ENCODE data around the gene TNFAIP8L2.
A peak's percentile ranks its signal among the peaks of the same experiment; 100 is the strongest.
"Not testable (repeated sequence)": the region's sequence is repeated elsewhere in the genome, so short reads cannot be mapped to it uniquely, and the experiment has no call there.

TNFAIP8L2 gene

DNA sequence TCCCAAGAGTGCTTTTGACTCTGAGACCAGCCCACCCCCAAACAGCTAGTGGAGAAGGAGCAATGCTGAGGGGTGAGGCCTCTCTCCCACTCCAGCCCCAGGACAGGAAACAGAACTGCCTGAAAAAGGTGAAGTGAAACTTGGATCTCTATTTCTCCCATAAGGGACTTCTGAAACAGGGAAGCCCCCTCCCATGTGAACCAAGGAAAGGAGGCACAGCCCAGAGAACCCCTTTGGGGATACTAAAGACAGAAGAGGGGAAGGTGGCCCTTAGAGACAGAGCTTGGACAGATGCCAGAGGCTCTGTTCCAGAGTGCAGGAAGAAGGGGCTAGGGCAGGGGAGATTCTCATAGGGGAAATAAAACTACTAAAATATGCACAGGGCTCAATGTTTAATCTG lies 2.9 kb downstream of the TNFAIP8L2 start:
- TF ChIP-seq POLR2A (IDR thresholded peaks at IDR 0.05; ENCODE audit: low read length) (no peak), GATA1 (IDR thresholded peaks at IDR 0.05; ENCODE audit: low read depth, low read length) (no peak)
- no peak for DNase-seq

DNA sequence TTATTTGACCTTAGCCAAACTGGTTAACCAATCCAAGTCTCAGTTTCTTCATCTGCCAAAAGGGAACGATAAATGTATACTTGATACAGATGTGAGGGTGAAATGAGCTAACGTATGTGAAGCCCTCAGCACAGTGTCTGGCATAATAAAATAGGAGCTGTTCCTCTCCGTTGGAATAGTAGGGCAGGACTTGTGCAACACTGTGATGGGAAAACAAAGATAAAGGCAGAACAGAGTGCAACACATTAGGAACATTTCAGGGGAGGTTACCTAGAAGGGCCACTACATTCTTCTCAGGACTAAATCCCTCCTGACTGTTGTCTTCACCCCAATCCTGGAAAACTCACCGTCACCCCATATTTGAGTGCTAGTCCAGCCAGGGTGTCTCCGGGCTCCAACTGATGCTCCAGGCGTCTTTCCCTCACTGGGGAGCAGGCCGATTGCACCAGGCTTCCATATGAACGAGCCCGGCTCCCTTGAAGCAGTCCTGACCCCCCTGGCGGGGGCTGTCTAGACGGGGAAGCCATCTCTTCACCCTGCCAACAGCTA lies 8.4 kb downstream of the TNFAIP8L2 start:
- TF ChIP-seq POLR2A (IDR thresholded peaks at IDR 0.05; ENCODE audit: low read length) (no peak), GATA1 (IDR thresholded peaks at IDR 0.05; ENCODE audit: low read depth, low read length) (no peak)
- no peak for DNase-seq

DNA sequence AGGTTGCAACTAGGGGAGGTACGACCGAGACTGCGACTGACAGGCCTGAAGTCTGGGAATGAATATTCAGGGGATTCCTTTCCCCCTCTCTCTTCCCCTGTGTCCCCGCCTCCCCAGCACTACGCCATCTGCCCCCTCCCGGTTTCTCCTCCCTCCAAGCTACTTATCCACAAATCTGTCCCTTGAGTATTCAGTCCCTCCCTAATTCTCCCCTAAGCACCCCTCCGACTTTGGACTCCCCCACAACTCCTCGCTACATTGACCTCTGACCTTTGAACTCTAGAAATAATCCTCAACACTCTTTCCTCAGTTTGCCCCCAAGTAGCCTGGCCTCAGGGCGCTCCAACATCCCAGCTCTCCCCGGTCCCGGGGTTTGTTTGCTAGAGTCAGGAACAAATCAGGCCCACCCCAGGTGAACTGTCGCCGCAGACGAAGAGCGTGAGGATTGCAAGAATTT lies 8.9 kb downstream of the TNFAIP8L2 start:
- TF ChIP-seq POLR2A (IDR thresholded peaks at IDR 0.05; ENCODE audit: low read length): no peak
- no peak for DNase-seq

DNA sequence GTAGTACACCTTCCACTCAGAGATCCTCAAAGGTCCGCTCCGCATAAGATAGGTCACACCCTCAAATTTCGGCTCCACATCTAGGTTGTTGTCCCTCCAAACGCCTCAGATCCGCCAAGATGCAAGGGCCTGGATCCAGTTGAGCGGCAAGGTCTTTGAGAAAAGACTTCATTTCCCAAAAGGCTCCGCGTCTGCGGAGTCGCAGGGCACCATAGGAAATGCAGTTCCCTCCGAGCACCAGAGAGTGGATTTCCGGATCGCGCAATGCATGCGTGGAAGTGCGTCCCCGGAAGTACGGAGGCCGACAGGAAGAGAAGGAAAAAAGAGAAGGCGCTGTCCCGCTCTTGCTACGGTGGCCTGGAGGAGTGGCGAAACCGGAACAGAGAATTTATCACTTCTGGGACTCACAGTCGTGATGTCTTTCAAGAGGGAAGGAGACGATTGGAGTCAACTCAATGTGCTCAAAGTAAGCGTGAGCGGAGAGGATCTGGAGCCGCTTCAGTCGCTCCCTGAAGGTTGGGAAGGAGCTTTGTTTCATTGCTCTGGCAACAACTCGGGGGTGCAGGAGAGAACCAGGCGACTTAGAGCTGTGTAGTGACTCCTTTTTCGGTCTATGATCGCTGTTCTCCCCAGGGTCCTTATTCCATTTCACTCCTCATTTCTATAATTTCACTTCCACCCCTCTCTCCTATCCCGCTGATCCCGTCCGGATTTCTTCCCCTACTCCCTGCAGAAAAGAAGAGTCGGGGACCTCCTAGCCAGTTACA lies 9.5 kb downstream of the TNFAIP8L2 start, which contains the start of the genes LYSMD1 and SCNM1:
Gene LYSMD1, minus strand, starts transcription at position 165 of the 767 bp plus-strand sequence. CDS start 644 bp downstream, outside the sequence.
Gene SCNM1, plus strand, starts transcription at position 407 of the 767 bp plus-strand sequence. Its CDS starts 9 bp downstream, at position 416.
- TF ChIP-seq GATA1 (IDR thresholded peaks at IDR 0.05; ENCODE audit: low read depth, low read length): no peak
- TF ChIP-seq POLR2A (IDR thresholded peaks at IDR 0.05; ENCODE audit: low read length): peak; percentile 85

DNA sequence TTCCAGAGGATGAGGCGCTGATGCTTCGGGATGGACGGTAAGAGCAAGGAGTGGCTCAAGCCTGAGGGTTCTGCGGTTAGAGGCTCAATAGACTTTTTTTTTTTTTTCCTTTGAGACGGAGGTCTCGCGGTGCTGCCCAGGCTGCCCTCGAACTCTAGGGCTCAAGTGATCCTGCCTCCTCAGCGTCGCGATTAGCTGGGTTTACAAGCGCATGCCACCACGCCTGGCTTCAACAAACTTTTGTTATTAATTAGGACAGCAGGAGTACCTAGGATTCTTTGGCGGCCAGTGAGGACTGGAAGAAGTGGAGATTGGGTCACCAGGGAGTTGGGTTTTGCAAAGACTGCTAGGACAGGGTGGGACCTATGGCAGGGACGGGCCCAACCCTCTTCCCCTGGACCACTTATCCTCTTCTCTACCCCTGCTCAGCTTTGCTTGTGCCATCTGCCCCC lies 10.1 kb downstream of the TNFAIP8L2 start:
- TF ChIP-seq GATA1 (IDR thresholded peaks at IDR 0.05; ENCODE audit: low read depth, low read length): no peak
- no peak for TF ChIP-seq POLR2A (IDR thresholded peaks at IDR 0.05; ENCODE audit: low read length)
- peak; percentile 64 to 65 for DNase-seq

More for the DNA sequence above, 9.5 kb downstream of the TNFAIP8L2 start, which contains the start of the genes LYSMD1 and SCNM1:
- DNase-seq: peak; percentile 99

DNA sequence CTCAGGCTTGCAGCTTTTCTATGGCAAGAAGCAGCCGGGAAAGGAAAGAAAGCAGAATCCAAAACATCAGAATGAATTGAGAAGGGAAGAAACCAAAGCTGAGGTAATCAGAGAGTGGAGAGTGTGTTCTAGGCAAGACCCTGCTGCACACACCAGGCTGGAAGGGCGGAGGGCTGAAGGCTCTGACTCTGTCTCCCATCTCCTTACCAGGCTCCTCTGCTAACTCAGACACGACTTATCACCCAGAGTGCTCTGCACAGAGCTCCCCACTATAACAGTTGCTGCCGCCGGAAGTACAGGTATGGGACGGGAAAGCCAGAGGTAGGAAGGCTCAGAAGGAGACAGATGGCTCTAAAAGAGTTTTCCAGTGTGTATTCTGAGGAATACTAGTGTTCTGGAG lies 10.7 kb downstream of the TNFAIP8L2 start:
- DNase-seq: no peak
- no peak for TF ChIP-seq POLR2A (IDR thresholded peaks at IDR 0.05; ENCODE audit: low read length)
- TF ChIP-seq GATA1 (IDR thresholded peaks at IDR 0.05; ENCODE audit: low read depth, low read length): no peak

DNA sequence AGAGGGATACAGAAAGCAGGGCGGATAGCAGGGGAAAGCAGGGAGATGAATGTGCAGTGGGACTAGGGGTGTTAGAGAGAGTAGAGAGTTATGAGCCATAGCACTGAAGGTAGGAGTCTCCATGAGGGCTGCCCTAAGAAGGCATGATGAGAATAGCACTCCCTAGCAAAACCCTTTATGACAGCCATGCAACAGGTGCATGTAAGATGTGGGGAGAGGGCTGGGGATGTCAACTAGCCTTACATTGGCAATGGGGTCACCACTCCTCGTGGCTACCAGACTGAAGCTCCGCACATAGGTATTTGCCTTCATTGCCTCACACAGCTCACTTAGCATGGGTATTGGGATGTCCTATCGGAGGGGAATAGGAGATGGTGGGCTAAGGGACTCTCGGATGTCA lies 14.7 kb downstream of the TNFAIP8L2 start:
- no peak for TF ChIP-seq GATA1 (IDR thresholded peaks at IDR 0.05; ENCODE audit: low read depth, low read length)
- TF ChIP-seq POLR2A (IDR thresholded peaks at IDR 0.05; ENCODE audit: low read length): no peak
- no peak for DNase-seq

DNA sequence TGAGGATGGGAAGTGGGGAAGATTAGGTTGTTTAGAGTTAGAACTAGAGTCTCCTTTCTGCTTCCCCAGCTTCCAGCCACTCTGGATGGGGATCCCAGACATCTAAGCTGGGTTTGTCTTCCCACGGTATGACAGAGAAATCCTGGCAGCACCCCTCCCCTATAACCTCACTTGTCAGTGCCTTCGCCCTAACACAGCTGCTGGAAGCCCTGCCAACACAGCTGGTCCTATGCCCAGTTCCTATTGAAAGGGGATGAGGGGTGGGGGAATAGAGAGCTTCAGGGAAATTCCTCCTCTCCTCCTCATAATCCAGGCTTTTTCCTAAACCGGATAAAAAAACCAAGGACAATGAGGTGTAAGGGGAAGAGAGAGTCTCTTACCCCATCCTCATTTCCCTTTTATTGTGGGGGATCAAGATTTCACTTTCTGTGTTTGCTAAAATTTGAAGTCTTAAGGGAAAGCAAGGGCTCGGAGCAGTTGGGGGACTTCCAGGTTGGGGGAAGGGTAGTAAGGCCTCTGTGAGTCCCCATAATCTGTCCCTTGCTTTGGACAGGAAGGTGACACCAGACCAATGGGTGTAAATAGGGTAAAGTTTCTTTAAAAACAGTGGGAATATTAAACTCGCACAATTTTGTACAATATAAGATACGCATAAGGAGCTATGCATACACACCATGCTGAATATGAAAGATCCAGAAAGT lies 18.7 kb downstream of the TNFAIP8L2 start:
- no peak for DNase-seq
- TF ChIP-seq POLR2A (IDR thresholded peaks at IDR 0.05; ENCODE audit: low read length) (no peak), GATA1 (IDR thresholded peaks at IDR 0.05; ENCODE audit: low read depth, low read length) (no peak)

DNA sequence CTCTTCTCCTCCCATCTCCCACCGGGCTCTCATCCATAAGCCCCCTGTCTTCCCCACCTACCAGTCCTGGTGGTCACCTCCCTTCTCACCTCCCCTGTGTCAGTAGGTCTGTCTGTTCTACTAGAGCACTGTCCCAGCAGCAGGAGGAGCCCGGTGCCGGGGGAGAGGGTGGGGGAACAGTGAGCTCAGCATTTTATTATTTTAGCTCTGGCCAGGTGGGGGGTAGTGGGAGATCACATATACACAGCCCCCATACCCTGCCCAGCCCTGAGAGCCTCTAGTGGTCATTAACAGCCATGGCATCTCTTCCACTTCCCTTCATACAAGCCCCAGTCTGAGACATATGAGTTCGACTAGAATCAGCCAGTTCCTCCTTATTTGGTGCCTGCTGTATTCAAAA lies 19.4 kb downstream of the TNFAIP8L2 start, which contains the start of gene TMOD4:
Gene TMOD4, minus strand, starts transcription at position 119 of the 400 bp plus-strand sequence. CDS start 1,106 bp downstream, outside the sequence.
- peak; percentile 33 to 42 for DNase-seq
- TF ChIP-seq POLR2A (IDR thresholded peaks at IDR 0.05; ENCODE audit: low read length) (no peak), GATA1 (IDR thresholded peaks at IDR 0.05; ENCODE audit: low read depth, low read length) (no peak)

DNA sequence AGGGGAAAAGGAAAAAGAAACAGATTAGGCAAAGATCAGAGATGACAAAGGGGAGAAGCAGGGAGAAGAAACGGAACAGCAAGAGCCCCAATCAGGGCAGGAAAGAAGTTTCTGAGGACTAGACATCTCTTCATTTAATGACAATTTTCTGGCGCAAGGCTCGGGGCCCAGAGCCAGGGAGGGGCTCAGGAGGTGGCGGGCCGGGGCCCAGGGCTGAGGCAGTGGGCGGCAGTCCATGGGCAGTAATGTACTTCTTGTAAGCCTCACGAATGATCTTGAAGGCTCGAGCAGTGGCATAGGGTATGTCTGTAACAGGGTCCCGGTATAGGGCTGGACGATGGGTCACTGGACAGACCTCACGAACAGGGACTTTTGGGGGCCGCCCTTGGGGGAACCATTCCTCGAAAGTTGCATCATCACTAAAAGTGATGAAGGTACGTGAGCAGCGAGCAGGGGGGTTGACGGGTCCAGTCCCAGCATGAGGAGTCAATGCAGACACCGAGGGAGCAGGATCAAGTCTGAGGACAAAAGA lies 20.1 kb downstream of the TNFAIP8L2 start:
- no peak for TF ChIP-seq POLR2A (IDR thresholded peaks at IDR 0.05; ENCODE audit: low read length)
- DNase-seq: no peak

DNA sequence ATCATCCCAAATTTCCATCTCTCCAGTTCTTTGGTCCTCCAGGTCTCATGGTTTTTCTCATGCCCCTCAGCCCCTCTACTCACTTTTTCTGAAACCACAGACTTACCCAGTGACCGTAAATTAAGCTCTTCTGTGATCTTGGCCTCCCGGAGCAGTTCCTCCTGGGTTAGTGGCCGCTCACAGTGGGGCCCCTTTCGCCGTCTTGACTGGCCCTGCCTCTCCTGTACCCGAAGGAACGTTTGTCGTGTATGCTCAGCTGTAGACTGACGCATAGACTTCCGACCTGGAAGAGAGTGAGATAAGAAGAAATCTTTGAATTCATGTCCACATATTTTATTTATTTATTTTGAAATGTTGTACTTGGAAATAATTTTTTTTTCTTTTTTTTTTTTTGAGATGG lies 27.8 kb downstream of the TNFAIP8L2 start:
- TF ChIP-seq GATA1 (IDR thresholded peaks at IDR 0.05; ENCODE audit: low read depth, low read length): no peak
- no peak for TF ChIP-seq POLR2A (IDR thresholded peaks at IDR 0.05; ENCODE audit: low read length)
- DNase-seq: no peak

DNA sequence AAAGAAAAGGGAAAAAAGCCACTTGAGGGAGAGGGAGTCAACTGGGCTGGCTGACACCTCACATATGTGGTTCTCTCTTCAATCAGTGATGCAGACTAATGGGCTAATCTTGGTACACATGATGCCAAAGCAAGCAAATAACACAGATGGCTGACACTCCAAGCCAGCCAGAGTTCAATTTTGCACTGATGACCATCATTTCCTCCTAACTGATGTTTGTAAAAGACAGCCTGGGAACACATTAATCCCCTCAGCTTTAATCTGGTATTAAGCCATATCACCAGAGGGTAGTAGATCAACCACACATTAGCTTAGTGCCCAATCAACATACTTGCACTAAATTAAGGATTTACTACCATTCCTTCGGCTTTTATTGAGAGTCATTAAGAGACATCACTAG lies 30.8 kb downstream of the TNFAIP8L2 start:
- TF ChIP-seq GATA1 (IDR thresholded peaks at IDR 0.05; ENCODE audit: low read depth, low read length) (no peak), POLR2A (IDR thresholded peaks at IDR 0.05; ENCODE audit: low read length) (no peak)

DNA sequence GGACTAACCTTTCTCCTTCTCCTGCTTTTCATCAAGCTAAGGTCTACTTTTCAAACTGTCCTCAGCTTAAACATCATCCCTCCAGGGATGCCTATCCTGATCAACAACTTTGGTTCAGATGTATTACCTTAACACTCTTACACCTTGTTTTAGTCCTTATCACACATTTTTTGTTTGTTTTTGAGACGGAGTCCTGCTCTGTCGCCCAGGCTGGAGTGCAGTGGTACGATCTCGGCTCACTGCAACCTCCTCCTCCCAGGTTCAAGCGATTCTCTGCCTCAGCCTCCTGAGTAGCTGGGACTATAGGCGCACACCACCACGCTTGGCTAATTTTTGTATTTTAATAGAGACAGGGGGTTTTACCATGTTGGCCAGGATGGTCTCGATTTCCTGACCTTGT lies 32.2 kb downstream of the TNFAIP8L2 start:
- DNase-seq: not testable (repeated sequence)

More for the DNA sequence above, 30.8 kb downstream of the TNFAIP8L2 start:
- DNase-seq: no peak

All from erythroblast (primary cell).